Fibroblast of mammary gland (primary cell): ENCODE data around the gene GANC.

Source experiments
- DNase-seq: peaks from one replicate; pipeline ENCODE4 v3.0.0-alpha.2; 2010; ENCODE audit warnings: low read depth
- H3K4me3 ChIP-seq: 2 replicates; pipeline ENCODE4 v1.5.1; 2011; ENCODE audit warnings: low read depth, mild to moderate bottlenecking, low read length, moderate library complexity; ENCODE audit not compliant: control insufficient read depth
- CTCF ChIP-seq: conservative IDR thresholded peaks from 2 replicates; pipeline ENCODE4 v1.5.1; 2011; ENCODE audit warnings: low read depth, low read length, inconsistent platforms; ENCODE audit not compliant: control insufficient read depth, insufficient read depth

The GANC gene

GRCh38 chr15:42373274-42373673, 100.3 kb downstream of the GANC start:
- no peak overlapping the region for H3K4me3 ChIP-seq
- DNase-seq = no peak
- no peak for TF ChIP-seq CTCF

- no peak for TF ChIP-seq CTCF
- no peak for DNase-seq
- H3K4me3 ChIP-seq = no peak overlapping the region
Measured at GRCh38 chr15:42373936-42374335, 100.9 kb downstream of the GANC start.

DNA sequence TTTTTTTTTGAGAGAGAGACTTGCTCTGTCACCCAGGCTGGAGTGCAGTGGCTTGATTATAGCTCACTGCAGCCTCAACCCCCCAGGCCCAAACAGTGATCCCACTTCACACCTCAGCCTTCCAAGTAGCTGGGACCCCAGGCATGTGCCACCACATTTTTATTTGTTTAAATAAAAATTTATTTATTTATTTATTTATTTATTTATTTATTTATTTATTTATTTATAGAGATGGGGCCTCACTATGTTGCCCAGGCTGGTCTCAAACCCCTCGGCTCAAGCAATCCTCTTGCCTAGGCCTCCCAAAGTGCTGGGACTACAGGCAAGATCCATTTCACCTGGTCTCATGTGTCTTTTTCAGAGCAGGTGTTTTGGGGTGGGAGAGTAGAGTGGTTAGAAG, 101.8 kb downstream of the GANC start:
- no peak for DNase-seq
- no peak for TF ChIP-seq CTCF
- H3K4me3 ChIP-seq = no peak overlapping the region

GRCh38 chr15:42375252-42375651, 102.3 kb downstream of the GANC start:
- no peak for TF ChIP-seq CTCF
- no peak for DNase-seq
- no peak overlapping the region for H3K4me3 ChIP-seq

GRCh38 chr15:42375941-42376340, 102.9 kb downstream of the GANC start:
- H3K4me3 ChIP-seq = no peak overlapping the region
- DNase-seq = no peak
- TF ChIP-seq CTCF = no peak

DNA sequence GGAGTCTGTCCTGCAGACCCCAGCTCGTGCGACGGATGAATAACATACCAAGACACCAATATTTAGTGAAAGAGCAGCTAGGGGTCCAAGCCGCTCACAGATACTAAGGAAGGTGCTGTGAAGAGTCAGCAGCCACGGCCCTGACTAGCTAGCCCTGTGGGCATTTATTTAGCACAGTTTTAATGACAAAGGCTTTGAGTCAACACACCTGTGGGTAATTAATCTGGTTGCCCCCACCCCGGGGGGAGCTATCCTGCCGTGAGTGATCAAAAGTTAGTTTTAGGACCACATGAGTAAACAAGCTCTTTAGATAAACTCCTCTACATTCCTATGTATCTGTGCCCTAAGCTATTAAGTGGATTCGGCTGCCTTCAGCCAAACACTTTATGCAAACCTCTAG, 105.0 kb downstream of the GANC start:
- TF ChIP-seq CTCF = no peak
- no peak for DNase-seq
- H3K4me3 ChIP-seq = no peak overlapping the region

DNA sequence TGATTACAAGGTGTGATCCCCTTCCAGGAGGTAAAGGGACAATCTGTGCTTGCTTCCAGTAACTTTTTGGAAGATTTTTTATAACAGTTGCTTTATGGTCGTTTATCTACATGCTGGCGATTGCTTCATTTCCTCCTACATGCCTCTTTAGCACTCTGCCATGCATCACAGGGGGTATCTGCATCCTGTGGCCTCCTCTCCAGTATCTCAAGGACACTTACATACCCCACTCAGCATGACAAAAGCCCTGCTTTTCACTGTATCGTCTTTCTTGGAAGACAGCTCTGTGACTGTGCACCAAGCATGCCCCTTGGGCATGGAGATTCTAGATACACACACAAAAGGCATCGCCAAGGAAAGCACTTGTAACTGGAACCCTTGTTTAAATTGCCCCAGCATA, 111.6 kb downstream of the GANC start:
- no peak overlapping the region for H3K4me3 ChIP-seq
- DNase-seq = no peak
- TF ChIP-seq CTCF = no peak
